ENCODE measurements around the gene BEST3.
"Not testable (repeated sequence)": the region's sequence is repeated elsewhere in the genome, so short reads cannot be mapped to it uniquely, and the experiment has no call there.

The BEST3 gene

GRCh38 chr12:69645031-69645430 lies 54.1 kb downstream of the BEST3 start:
- DNase-seq, result no peak

GRCh38 chr12:69644511-69644910 lies 54.6 kb downstream of the BEST3 start:
- no peak for DNase-seq

GRCh38 chr12:69642531-69642930 lies 56.6 kb downstream of the BEST3 start:
- DNase-seq, result no peak

GRCh38 chr12:69641546-69641945 lies 57.6 kb downstream of the BEST3 start:
- no peak for DNase-seq

GRCh38 chr12:69639400-69640016 lies 59.6 kb downstream of the BEST3 start:
- peak; percentile 58 to 61 for DNase-seq

- DNase-seq, result no peak
These were observed 66.0 kb downstream of the BEST3 start for GRCh38 chr12:69633061-69633460.

GRCh38 chr12:69630191-69630590 lies 68.9 kb downstream of the BEST3 start:
- DNase-seq, result no peak

- no peak for DNase-seq
These were observed 71.6 kb downstream of the BEST3 start for GRCh38 chr12:69627501-69627900.

GRCh38 chr12:69623970-69624369 lies 75.1 kb downstream of the BEST3 start:
- DNase-seq, result no peak

GRCh38 chr12:69621551-69621950 lies 77.6 kb downstream of the BEST3 start:
- no peak for DNase-seq

- DNase-seq, result no peak
These were observed 78.2 kb downstream of the BEST3 start for GRCh38 chr12:69620921-69621320.

- no peak for DNase-seq
These were observed 79.0 kb downstream of the BEST3 start for GRCh38 chr12:69620077-69620476.

- no peak for DNase-seq
These were observed 80.1 kb downstream of the BEST3 start for GRCh38 chr12:69619050-69619449.

GRCh38 chr12:69616025-69616424 lies 83.1 kb downstream of the BEST3 start:
- DNase-seq, result no peak

- DNase-seq, result no peak
These were observed 85.8 kb downstream of the BEST3 start for GRCh38 chr12:69613351-69613750.

- no peak for DNase-seq
These were observed 88.4 kb downstream of the BEST3 start, which contains the start of gene LRRC10 for GRCh38 chr12:69610729-69611128. Gene LRRC10, minus strand, starts transcription at chr12:69610907. Its CDS starts 69 bp downstream, at chr12:69610838.

- DNase-seq, result no peak
These were observed 89.0 kb downstream of the BEST3 start for GRCh38 chr12:69610126-69610525.

- DNase-seq, result no peak
These were observed 91.0 kb downstream of the BEST3 start for GRCh38 chr12:69608114-69608513.

- DNase-seq, result not testable (repeated sequence)
These were observed 94.8 kb downstream of the BEST3 start for GRCh38 chr12:69604275-69604674.

Data from CD4-positive, alpha-beta T cell treated with Interleukin-4 for 1 hour (primary cell).